HT-29 (cell line): ENCODE data around the gene AOPEP. TPM values are rescaled to one million over a fixed set of nuclear protein-coding genes. Genes with fewer than 3 reads are reported as not detected.

Source experiments
- DNase-seq: peaks from one replicate; pipeline ENCODE4 v3.0.0-alpha.2; 2015; ENCODE audit warnings: low spot score
- total RNA-seq: library from RNA; depleted of rRNA; stranded (reverse); fragments of >200 nt; shearing (Covaris generic); gene quantifications from 2 replicates; pipeline ENCODE4 v1.2.3, GENCODE V29; 2014

The AOPEP gene
- total RNA-seq, 1 experiment from 2014 or later = 19.9 TPM

DNA sequence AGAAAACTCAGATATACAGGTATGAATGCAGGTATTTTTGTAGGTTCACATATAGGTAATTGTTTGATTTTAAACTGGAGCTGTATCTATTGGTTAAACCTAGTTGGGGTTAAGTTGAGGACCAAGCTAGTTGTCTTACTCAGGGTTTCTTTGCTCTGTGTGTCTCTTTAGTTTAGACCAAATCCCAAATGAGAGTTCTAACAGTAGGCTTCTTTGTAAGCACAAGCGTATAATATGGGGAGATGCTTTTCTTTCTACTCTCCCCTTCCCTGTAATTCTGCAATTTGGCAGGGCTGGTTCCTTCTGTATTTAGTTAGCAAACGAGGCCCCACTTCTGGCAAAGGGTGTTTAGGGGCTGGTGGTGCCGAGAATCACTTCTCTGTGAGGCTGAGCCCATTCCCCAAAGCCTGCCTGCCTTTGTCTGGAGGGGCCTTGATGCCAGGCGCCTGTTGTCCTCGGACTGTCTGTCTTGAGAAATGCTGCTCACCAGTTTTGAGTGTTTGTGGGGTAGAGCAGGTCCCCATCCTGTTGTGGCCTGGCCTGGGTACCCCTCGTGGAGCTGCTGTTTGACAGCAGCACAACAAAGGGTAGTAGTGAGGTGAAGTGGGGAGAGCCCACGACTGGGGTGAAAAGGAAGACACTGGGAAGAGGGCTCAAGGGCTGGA, 331.8 kb downstream of the AOPEP start:
- DNase-seq = no peak

DNA sequence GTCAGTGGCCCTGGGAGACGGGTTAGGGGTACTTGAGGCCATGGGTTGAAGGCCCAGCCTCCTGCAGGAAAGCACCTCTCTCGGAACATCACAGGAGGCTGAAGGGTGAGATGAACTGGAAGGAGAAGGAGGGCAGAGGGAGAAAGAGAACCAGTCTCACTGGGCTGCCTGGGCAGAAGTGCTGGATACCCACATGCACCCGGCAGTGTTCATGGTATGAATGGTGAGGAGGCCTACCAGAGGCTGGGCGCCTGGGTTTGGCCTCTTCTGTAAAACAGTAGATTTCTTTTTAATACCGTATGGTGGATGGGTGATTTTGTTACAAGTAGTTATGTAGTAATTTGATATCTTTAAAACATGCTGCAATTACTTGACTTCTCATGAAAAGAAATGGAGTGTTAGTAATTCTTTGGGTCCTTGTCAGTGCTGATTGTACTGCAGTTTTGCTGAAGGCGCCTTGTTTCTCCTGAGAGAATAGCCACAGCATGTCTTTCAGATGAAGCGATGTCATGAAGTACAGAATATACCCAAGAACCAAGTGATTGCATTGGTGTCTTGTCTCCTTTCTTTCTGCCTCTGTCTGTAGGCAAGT, 332.4 kb downstream of the AOPEP start:
- no peak for DNase-seq

DNA sequence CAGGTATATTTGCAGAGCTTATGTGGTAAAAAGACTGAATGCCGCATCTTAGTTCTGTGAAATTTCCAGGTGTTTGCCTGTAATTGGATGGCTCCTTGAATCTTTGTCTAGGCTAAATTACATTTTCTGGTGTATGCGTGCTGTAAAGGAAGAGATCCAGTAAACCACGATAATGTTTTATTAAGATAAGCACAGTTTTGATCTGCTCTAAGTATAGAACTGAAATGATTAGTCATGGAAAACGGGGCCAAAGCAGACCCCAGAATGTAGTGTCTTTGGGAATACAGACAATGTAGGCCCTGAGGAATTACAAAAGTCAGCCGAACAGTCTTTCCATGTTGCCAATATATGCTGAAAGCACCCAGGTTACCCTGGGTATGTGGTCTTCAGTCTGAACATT, 333.7 kb downstream of the AOPEP start:
- DNase-seq = no peak

DNA sequence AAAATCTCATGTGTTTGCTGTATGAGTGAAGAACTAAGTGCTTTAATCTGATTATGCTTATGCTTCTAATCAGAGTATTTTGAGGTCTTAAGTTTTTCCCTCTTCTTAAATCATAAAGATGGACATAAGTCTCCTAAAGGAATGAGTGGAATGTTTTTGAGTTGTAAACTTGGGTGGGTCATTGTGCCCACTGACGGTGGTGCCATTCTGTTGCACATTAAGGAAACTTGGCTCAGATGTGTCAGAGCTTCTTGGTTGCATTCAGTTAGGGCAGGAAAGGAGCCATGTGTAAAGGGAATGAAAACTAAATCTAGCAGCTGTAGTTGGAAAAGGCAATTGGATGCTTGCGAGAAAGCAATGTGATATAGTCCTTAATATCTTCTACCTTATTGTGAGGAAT, 334.4 kb downstream of the AOPEP start:
- no peak for DNase-seq

DNA sequence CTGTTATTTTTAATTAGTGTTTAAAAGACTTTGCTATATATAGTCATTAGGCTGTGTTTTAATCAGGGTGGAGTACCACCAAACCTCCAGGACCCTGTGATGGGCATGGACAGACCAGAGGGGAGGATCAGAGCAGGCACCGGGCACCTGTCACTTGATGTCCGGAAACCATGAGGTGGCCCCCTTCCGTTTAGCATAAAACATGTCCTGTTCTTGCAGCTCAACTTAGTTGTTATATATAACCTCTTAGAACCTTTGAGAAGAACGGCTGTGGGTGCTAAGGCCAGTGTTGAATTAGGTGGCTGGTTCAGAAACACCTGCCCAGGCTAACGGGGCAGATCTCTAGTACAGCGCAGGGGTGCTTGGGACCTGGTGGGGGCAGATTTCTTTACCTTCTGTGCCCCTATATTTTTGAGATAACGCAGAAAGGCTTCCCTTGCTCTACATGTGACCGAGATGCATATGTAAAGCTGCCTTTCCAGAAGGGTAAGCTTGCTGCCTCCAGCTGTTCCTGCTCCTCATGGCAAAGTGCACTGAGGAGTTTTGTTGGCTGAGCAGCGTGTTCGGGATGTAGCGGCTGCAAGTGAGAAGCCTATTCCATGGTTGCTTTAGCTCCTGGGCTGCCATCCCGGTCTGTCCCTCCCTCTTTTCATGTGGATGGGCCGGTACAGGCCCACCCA, 335.6 kb downstream of the AOPEP start:
- DNase-seq = no peak

DNA sequence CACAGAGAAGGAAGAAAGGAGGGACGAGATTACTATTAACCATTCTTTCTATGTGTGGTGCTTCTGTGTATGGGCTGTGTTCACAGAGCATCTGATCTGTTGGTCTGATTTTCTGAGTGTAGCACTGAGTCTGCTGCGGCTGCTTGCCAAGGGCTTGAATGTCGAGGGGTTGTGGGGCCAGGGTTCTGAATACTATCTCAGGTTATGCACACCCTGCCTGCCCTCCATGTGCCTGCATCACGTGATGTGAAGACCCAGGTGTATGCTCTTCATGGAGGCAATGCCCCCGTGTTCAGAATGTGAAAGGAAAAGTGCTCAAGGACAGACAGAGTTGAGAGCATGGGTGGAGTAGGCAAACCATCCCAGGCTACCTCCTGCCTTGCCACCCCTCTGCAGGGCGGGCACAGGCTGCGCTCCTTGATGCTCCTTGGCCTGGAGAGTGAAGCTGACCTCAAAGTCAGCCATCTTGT, 336.1 kb downstream of the AOPEP start:
- DNase-seq = no peak

DNA sequence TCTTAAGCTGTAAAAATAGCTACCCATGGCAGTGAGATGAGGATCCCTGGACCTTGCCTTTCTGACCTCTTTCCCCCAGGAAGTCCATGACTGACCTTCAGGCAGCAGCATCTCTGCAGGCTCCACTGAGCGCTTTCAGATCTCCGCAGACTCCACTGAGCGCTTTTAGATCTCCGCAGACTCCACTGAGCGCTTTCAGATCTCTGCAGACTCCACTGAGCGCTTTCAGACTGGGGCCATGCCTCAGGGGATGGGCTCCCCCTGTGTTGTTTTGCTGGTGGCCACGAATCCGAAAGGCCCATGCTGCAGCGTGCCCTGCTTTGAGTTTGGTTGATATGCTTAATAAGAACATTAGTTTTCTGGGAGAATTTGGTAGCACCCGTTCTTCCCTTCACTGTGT, 336.8 kb downstream of the AOPEP start:
- no peak for DNase-seq

DNA sequence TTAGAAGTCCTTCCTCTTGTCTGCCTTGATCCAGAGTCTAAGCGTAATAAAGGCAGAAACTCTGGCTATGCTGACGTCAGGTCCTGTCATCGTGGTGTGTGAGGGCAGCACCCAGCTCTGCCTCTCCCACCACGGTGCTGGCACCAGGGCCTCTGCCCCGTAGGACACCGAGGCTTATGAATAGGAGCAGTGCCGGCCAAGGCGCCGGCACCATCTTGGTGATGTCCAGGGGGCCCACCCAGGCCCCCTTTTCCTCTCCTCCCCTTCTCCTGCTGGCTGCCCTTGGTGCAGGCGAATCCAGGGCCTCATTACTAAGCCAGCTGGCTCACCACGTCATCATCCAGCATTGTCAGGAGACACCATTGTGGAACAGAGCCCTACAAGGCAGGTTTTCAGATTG, 338.7 kb downstream of the AOPEP start:
- DNase-seq = no peak

DNA sequence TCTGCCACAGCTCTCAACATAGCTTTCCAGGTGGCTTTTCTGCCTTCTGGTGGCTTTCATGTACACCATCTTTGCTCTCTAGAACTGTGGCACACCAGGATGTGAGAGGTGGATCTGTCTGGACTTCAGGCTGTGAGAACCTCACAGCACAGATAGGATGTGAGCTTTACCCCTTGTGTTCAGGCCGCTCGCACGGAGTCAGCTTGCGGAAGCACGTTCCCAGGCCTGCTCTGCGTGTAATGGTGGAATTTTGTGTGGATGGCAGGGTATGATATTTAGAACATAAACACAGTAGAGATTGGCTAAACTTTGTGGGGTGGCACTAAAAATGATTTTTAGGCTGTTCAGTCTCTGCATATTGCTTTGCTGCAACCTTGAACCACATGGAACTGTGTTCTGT, 340.6 kb downstream of the AOPEP start:
- no peak for DNase-seq

DNA sequence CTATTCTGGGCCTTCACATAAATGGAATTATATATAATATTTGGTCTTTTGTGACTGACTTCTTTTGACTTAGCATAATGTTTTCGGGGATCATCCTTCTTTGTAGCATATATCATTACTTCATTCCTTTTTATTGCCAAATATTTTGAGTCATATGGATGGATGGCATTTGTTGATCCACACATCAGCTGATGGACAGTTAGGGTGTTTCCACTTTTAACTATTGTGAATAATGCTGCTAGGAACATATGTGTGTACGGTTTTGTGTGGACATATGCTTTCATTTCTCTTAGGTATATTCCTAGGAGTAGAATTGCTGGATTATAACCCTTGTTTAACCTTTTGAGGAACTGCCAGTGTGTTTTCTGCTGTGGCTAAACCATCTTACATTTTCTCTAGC, 341.4 kb downstream of the AOPEP start:
- DNase-seq = no peak

DNA sequence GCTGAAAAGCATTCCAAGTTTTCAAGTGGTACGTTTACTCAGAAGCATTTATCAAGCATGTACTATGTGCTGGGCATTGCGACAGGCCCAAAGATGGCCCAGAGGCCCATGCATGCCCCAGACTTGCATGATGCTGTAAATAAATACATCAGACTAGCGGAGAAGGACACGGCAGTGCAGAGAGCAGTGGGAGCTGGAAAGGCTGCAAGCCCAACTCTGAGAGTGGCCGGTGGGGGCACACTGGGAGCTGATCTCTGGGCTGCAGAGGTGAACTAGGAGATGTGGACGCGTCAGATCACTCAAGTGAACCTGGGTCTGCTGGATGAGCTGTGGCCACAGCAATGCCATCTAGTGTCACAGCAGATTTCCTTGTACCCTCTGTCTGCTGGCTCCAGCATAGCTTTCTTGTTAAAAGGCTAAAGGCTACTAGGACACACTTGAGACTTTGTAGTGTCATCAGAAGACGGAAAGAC, 344.1 kb downstream of the AOPEP start:
- DNase-seq = no peak

DNA sequence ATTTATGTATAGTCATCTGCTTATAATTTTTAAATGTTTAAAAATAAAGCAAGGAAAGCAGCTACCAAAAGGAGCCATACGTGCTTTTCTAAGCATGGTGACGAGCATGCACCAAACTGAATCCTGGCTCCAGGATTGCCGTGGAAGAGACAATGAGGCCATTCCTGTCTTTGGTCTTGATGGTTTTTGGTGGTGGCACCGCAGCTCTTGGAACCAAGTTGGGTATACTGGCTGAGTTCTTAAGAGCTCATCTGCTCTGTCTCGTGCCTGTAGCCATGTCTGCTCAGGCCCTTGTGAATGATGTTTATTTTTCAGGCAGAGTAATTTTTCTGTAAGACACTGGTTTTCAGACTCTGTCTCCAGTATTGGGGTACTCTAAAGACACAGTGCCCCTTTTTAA, 345.0 kb downstream of the AOPEP start:
- DNase-seq = no peak

DNA sequence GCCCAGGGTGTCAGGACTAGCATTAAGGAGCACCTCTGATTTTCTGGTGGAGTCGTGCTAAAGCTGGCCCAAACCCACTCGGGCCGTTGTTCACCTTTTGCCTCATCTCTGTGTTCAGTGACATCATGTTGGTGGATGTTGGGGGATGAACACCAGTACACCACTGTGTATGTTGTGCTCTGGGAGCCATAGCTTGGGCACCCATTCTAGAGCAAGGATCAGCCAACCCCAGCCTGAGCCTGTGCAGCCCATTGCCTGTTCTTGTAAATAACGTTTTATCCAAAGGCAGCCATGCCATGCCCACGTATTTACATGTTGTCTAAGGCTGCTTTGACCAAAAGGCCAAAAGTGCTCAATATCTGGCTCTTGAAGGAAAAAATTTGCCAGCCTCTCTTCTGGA, 345.4 kb downstream of the AOPEP start:
- no peak for DNase-seq

DNA sequence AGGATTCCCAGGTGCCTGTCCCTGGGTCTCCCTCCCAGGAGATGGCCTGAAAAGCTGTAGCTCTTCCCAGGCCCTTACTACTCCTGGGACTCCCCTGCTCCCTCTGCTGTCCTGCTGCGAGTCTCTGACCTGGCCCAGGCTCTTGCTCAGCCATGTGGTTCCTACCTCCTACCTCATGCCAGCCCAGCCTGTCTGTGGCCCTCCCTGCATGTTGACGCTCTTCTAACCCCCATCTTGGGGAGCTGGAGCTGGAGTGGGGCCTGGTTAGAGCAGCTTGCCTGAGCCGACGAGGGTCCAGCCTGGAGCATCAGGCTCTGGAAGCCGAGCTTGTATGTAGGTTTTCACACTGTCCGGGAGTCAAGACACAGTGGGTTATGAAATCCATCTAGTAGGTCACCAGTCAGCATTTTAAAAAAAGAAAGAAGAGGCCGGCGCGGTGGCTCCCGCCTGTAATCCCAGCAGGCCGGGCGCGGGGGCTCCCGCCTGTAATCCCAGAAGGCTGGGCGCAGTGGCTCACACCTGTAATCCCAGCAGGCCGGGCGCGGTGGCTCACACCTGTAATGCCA, 346.6 kb downstream of the AOPEP start:
- peak; percentile 29 for DNase-seq

DNA sequence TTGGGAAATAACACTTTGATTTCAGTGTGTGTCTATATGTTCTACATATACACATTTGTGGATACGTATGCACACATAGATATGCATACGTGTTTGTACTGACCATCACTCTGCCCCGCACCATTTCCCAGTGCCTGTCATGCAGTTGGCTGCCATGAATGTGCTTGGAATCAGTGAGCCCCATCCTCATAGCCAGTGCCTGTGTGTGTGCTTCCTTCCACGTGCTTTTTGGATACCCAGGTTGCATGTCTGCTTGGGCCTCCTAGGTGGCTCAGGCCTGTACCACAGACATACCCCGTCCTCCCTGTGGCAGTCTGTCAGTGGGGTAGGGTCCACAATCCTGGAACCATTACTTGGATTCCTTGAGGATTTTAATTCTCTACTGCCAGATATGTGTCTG, 347.4 kb downstream of the AOPEP start:
- no peak for DNase-seq

DNA sequence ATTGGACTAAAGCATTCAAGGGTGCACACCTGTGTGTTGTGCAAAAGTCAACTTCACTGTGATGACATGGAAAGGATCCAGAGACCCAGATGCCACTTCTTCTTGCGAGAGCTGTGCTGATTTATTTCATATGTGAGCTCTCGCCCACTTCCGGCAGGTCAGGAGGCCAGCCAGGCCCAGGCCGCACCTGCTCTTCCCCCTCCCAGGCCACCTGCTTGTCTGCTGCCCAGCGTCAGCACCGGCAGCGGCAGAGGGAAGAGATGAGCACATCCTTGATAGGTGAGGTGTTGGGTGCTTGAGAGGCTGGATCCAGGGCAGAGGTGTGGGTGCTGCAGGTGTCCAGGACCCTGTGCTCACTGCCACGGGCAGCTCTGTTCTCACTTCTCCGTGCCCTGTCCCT, 348.1 kb downstream of the AOPEP start:
- DNase-seq = no peak

DNA sequence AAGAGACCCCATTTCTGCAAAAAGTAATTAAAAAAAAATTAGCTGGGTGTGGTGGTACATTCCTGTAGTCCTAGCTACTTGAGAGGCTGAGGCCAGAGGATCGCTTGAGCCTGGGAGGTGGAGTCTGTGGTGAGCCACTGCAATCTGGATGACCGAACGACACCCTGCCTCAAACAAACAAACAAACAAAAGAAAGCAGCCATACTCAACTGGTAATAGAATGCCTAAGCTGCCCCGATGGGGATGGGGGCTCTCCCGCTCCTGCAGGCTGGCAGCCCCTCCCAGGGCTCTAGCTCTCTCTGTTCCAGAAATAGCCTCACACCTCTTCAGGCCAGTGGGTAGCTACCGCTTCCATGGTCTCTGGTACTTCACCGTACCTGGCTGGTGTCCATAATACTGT, 349.2 kb downstream of the AOPEP start:
- no peak for DNase-seq

DNA sequence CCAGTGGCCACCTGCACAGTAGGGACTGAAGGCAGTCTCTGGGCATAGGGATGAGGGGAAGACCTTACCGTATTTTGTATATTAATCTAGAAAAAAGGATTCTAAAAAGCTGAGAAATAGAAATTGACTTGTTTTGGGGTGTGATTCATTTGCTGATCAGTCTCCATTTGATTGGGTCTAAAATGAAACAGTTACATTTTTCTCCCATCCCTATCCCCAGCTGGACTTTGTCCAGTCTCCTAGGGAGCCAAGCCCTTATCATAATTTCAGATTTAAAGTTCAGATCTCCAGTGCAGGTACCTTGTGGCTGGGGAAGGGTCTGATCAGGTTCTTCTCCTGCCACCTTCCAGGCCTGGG, 350.2 kb downstream of the AOPEP start:
- DNase-seq = no peak

DNA sequence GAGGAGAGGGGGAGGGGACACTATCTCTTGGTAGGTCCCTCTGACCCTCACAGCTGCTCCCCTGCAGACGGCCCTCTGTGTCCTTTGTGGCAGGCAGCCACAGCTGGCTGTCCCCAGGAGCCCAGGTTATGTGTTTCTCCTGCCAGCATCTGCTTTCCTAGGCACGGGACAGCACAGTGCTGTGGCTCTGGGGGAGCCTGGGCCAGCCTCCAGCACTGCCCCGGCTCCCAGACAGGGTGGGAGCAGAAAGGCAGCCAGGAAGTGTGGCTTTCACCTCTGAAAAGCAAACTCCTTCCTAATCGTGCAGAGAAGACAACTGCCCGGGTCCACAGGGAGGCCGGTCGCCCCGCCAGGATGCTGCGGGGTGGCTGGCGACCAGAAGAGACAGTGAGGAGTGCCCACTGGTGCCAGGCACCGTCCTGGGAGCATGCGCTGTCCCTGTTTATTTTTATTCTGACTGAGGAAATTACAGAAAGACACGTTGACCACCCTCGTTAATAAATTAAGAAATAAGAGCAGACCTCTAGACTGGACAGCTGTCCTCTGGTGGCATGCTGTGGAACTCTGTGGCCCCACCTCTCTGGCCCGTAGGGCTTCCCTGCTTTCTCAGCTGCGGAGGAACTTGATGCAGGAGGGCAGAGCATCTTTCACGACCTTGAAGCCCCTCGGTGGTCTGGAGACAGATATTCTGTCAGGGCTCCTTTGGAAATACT, 350.7 kb downstream of the AOPEP start:
- DNase-seq = no peak

DNA sequence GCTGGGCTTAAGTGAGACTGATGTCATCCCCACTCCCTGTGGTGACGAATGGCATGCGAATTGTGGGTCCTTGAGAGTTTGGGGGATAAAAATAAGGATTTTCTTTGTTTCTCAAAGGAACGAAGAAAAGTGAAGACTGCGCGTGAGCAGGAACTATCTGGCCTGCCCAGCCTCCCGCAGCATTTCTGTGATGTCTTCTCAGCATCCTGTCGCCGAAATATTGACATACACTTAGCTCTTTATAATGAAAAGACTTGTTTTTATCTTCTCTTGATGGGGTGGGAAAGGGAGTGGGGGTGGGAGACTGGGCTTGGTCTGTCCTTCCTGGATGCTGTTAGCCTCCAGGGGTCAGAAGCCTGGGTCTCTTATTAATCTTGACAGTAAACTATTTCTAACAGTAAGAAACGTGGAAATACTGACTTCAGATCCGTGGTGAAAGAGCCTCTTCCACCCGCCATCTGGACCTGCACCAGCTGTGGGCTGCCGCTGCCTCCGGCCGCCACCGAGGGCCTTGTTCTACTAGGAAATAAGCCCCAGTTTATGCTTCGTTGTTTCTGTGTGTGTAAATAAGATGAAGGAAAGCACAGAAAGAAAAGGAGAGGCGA, 351.4 kb downstream of the AOPEP start:
- DNase-seq = no peak

DNA sequence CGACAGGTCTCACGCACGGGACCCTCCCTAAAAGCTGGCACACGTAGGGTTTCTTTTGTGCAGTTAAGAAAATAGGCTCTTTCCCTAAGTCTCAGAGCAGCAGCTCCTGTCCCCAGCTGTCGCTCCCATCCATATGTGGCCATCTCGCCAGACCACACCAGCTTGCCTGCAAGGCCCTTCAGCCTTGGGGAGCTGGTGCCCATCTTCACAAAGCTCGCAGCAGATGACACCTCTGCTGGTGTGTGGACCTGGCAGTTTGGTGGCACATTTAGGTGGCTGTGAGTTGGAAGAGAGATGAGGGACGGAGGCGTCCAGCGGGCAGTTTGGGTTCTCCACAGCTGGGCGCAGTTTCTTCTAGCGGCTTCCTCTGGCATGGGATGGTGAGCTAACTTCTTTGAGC, 352.0 kb downstream of the AOPEP start:
- DNase-seq = no peak

DNA sequence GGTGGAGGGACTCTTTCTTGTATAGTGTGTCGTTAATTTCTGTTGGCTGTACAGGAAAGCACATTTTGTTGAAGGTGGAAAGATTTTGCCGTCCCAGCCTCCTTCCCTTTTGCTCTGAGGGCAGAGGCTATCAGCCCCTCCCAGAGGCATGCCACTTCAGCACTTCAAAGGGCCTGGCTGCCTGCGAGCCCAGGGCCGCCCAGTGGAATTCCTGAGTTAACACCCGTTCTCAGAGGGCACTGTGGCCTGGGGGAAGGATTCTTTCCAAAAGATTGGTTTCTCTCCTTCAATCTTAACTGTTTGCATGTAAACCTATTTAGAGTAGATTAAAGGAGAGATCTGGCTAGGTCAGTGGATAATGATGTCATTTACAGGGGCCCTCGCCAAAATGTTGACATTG, 352.4 kb downstream of the AOPEP start:
- DNase-seq = no peak
